GM12891 (cell line): Measurements from ENCODE around the gene BOC.

Experiments
- POLR2A ChIP-seq: IDR thresholded peaks from 2 replicates; pipeline ENCODE4 v1.6.1; 2011; ENCODE audit warnings: low read depth, low read length, control low read depth
- POLR2AphosphoS5 ChIP-seq: IDR thresholded peaks from 2 replicates; pipeline ENCODE4 v1.6.1; 2011; ENCODE audit warnings: low read depth, low read length, control low read depth
- POU2F2 ChIP-seq: IDR thresholded peaks from 2 replicates; pipeline ENCODE4 v1.6.1; 2011; ENCODE audit warnings: low read depth, mild to moderate bottlenecking, control low read depth, low read length, moderate library complexity
- TAF1 ChIP-seq: IDR thresholded peaks from 2 replicates; pipeline ENCODE4 v1.6.1; 2011; ENCODE audit warnings: low read depth, low read length, control low read depth

GRCh38 chr3:113177526-113177925 lies 33.8 kb upstream of the BOC start:
- TF ChIP-seq POLR2AphosphoS5, result no peak
- TF ChIP-seq POLR2A, result no peak
- TF ChIP-seq TAF1, result no peak
- no peak for TF ChIP-seq POU2F2
